Uterus (tissue), 4 donors: Measurements from ENCODE around the gene NR6A1. TPM values are rescaled to one million over a fixed set of nuclear protein-coding genes. Genes with fewer than 3 reads are reported as not detected.

Source experiments
- DNase-seq, 2 donors: peaks; one replicate each; pipeline ENCODE4 v3.0.0-alpha.2; 2019 to 2020
- H3K27ac ChIP-seq, 2 donors: fragments of 200-600 bp; sonication (generic); 1 replicate in 1 of 2; 2 replicates in 1 of 2; pipeline ENCODE4 v1.5.1; 2016 to 2018
- H3K27me3 ChIP-seq, 2 donors: fragments of 200-600 bp; sonication (generic); one replicate each; pipeline ENCODE4 v1.5.1; 2018 to 2019; ENCODE audit warnings: control low read depth in 1 of 2
- H3K36me3 ChIP-seq, 2 donors: fragments of 200-600 bp; sonication (generic); one replicate each; pipeline ENCODE4 v1.5.1; 2019; ENCODE audit warnings: control low read depth in 1 of 2
- H3K4me1 ChIP-seq, 2 donors: fragments of 200-600 bp; sonication (generic); one replicate each; pipeline ENCODE4 v1.5.1; 2018 to 2019; ENCODE audit warnings: control low read depth in 1 of 2
- H3K4me3 ChIP-seq, 2 donors: fragments of 200-600 bp; sonication (generic); 1 replicate in 1 of 2; 2 replicates in 1 of 2; pipeline ENCODE4 v1.5.1; 2018 to 2019; ENCODE audit warnings: mild to moderate bottlenecking in 1 of 2
- H3K9me3 ChIP-seq, 2 donors: fragments of 200-600 bp; sonication (generic); one replicate each; pipeline ENCODE4 v1.5.1; 2019; ENCODE audit warnings: control low read depth in 1 of 2
- CTCF ChIP-seq, 4 experiments: fragments of 200-600 bp in 2 of 4; fragments of 450-650 bp in 2 of 4; sonication (generic) in 2 of 4; IDR thresholded peaks; one replicate each; pipeline ENCODE4 v1.5.1; 2016 to 2019; ENCODE audit warnings: antibody characterized with exemption in 4 of 4, mild to moderate bottlenecking in 2 of 4, moderate library complexity in 1 of 4
- POLR2A ChIP-seq, 2 donors: fragments of 450-650 bp; IDR thresholded peaks; one replicate each; pipeline ENCODE4 v1.6.1; 2016; ENCODE audit warnings: antibody characterized with exemption in 2 of 2, mild to moderate bottlenecking in 1 of 2, moderate library complexity in 1 of 2
- intact Hi-C: fragments of 100-400 bp; cut with DNase I; formaldehyde crosslinking; loops from one replicate; pipeline ENCODE4 v1.15.1; 2023; ENCODE audit warnings: low total_unique reads
- total RNA-seq, 4 donors: library from RNA; depleted of rRNA in 3 of 4; stranded (reverse); fragments of >200 nt in 3 of 4; gene quantifications; one replicate each; pipeline versions ENCODE4 v1.1.0 to v1.2.4, GENCODE V29; 2014 to 2023
- donor health status: DM: yes; HTN: yes; CAD: no.

The NR6A1 gene
- total RNA-seq, 4 donors from 2014 or later: under 0.01 to 2.6 (median 1.3) TPM; not detected in 1

- Histone ChIP-seq H3K27me3 (peaks cover 0 to 4% of the 10 kb centered on the region in 2 donors), H3K27ac (no peak overlapping the region), H3K36me3 (no peaks in the 10 kb centered on the region), H3K9me3 (no peaks in the 10 kb centered on the region), H3K4me1 (no peaks in the 10 kb centered on the region), H3K4me3 (no peak overlapping the region)
- intact Hi-C loops: no loop called here
- DNase-seq: no peak
- no peak for TF ChIP-seq CTCF (IDR thresholded peaks at IDR 0.05)
- no peak for TF ChIP-seq POLR2A (IDR thresholded peaks at IDR 0.05)
Measured at GRCh38 chr9:124486778-124487259, 284.3 kb downstream of the NR6A1 start.

GRCh38 chr9:124485936-124486335 lies 285.2 kb downstream of the NR6A1 start:
- Histone ChIP-seq H3K27me3 (peaks cover 0 to 4% of the 10 kb centered on the region in 2 donors), H3K4me1 (no peaks in the 10 kb centered on the region), H3K36me3 (no peaks in the 10 kb centered on the region), H3K9me3 (no peaks in the 10 kb centered on the region), H3K27ac (no peak overlapping the region), H3K4me3 (no peak overlapping the region)
- TF ChIP-seq POLR2A (IDR thresholded peaks at IDR 0.05) (no peak), CTCF (IDR thresholded peaks at IDR 0.05) (no peak)
- intact Hi-C loops: no loop called here
- DNase-seq: no peak

GRCh38 chr9:124485201-124485600 lies 285.9 kb downstream of the NR6A1 start:
- TF ChIP-seq POLR2A (IDR thresholded peaks at IDR 0.05): no peak
- no peak for TF ChIP-seq CTCF (IDR thresholded peaks at IDR 0.05)
- H3K27me3 ChIP-seq: peaks cover 0 to 9% of the 10 kb centered on the region in 2 donors
- no peaks in the 10 kb centered on the region for H3K9me3 ChIP-seq
- no peak overlapping the region for H3K4me3 ChIP-seq
- H3K27ac ChIP-seq: no peak overlapping the region
- intact Hi-C loops: no loop called here
- no peak for DNase-seq
- no peaks in the 10 kb centered on the region for H3K4me1 ChIP-seq
- H3K36me3 ChIP-seq: no peaks in the 10 kb centered on the region

- DNase-seq: no peak
- Histone ChIP-seq H3K36me3 (no peaks in the 10 kb centered on the region), H3K4me1 (no peaks in the 10 kb centered on the region), H3K27ac (no peak overlapping the region), H3K27me3 (peaks cover 0 to 12% of the 10 kb centered on the region in 2 donors), H3K9me3 (no peaks in the 10 kb centered on the region), H3K4me3 (no peak overlapping the region)
- TF ChIP-seq POLR2A (IDR thresholded peaks at IDR 0.05): no peak
- no peak for TF ChIP-seq CTCF (IDR thresholded peaks at IDR 0.05)
- intact Hi-C loops: no loop called here
Measured at GRCh38 chr9:124483481-124483880, 287.6 kb downstream of the NR6A1 start.

- Histone ChIP-seq H3K9me3 (no peaks in the 10 kb centered on the region), H3K4me1 (no peaks in the 10 kb centered on the region), H3K27ac (no peak overlapping the region), H3K27me3 (peaks cover 3 to 12% of the 10 kb centered on the region in 2 donors), H3K36me3 (no peaks in the 10 kb centered on the region), H3K4me3 (no peak overlapping the region)
- intact Hi-C loops: no loop called here
- DNase-seq: no peak
- TF ChIP-seq POLR2A (IDR thresholded peaks at IDR 0.05): no peak
- no peak for TF ChIP-seq CTCF (IDR thresholded peaks at IDR 0.05)
Measured at GRCh38 chr9:124482431-124483031, 288.6 kb downstream of the NR6A1 start.
